Astrocyte (in vitro differentiated cells and primary cell): ENCODE results near the gene CACNA1D. TPM values are rescaled to one million over a fixed set of nuclear protein-coding genes. Genes with fewer than 3 reads are reported as not detected.

Experiments
- DNase-seq: peaks from one replicate; pipeline ENCODE4 v3.0.0-alpha.2; 2010; ENCODE audit warnings: low read depth
- FAIRE-seq: peaks from 2 replicates; lab custom pipeline; 2011; peaks lifted over from hg19 to GRCh38; lab: Jason Lieb, UNC
- H2AFZ ChIP-seq: 2 replicates; pipeline ENCODE4 v1.6.0; 2012; ENCODE audit warnings: low read depth, low read length, inconsistent platforms
- H3K27ac ChIP-seq: 2 replicates; pipeline ENCODE4 v1.5.1; 2011; ENCODE audit warnings: low read depth, low read length, inconsistent platforms
- H3K27me3 ChIP-seq: 2 replicates; pipeline ENCODE4 v1.6.0; 2011; ENCODE audit warnings: low read length, inconsistent platforms; ENCODE audit not compliant: insufficient read depth
- H3K36me3 ChIP-seq: 2 replicates; pipeline ENCODE4 v1.5.1; 2011; ENCODE audit warnings: low read length, inconsistent platforms; ENCODE audit not compliant: insufficient read depth
- H3K4me1 ChIP-seq: 2 replicates; pipeline ENCODE4 v1.5.1; 2011; ENCODE audit warnings: low read length, inconsistent platforms; ENCODE audit not compliant: insufficient read depth
- H3K4me2 ChIP-seq: 2 replicates; pipeline ENCODE4 v1.6.0; 2012; ENCODE audit warnings: low read length, inconsistent platforms
- H3K4me3 ChIP-seq: 2 replicates; pipeline ENCODE4 v1.5.1; 2011; ENCODE audit warnings: low read depth, mild to moderate bottlenecking, low read length, inconsistent platforms; ENCODE audit not compliant: insufficient read depth
- H3K79me2 ChIP-seq: 2 replicates; pipeline ENCODE4 v1.6.0; 2012; ENCODE audit warnings: mild to moderate bottlenecking, low read length, inconsistent platforms; ENCODE audit not compliant: insufficient read depth
- H3K9ac ChIP-seq: 2 replicates; pipeline ENCODE4 v1.6.0; 2012; ENCODE audit warnings: mild to moderate bottlenecking, low read length, inconsistent platforms
- H3K9me3 ChIP-seq: 2 replicates; pipeline ENCODE4 v1.5.1; 2012; ENCODE audit warnings: low read depth, mild to moderate bottlenecking, low read length, inconsistent platforms; ENCODE audit not compliant: insufficient read depth
- H4K20me1 ChIP-seq: 2 replicates; pipeline ENCODE4 v1.6.0; 2012; ENCODE audit warnings: low read length, inconsistent platforms; ENCODE audit not compliant: insufficient read depth
- H3K27ac Mint-ChIP-seq: one replicate; pipeline ENCODE4 v1.8.0; 2021; ENCODE audit warnings: mild to moderate bottlenecking, mixed read lengths; ENCODE audit not compliant: unreplicated experiment
- H3K27me3 Mint-ChIP-seq: one replicate; pipeline ENCODE4 v1.8.0; 2021; ENCODE audit warnings: low read depth, mixed read lengths; ENCODE audit not compliant: unreplicated experiment
- H3K36me3 Mint-ChIP-seq: one replicate; pipeline ENCODE4 v1.8.0; 2021; ENCODE audit warnings: low read depth, mixed read lengths; ENCODE audit not compliant: unreplicated experiment
- H3K4me1 Mint-ChIP-seq: one replicate; pipeline ENCODE4 v1.8.0; 2021; ENCODE audit warnings: low read depth, mixed read lengths; ENCODE audit not compliant: unreplicated experiment
- H3K4me3 Mint-ChIP-seq: one replicate; pipeline ENCODE4 v1.8.0; 2021; ENCODE audit warnings: mild to moderate bottlenecking, moderate library complexity, mixed read lengths; ENCODE audit not compliant: unreplicated experiment
- H3K9me3 Mint-ChIP-seq: one replicate; pipeline ENCODE4 v1.8.0; 2021; ENCODE audit warnings: mild to moderate bottlenecking, mixed read lengths; ENCODE audit not compliant: unreplicated experiment
- CTCF ChIP-seq: IDR thresholded peaks from 2 replicates; pipeline ENCODE4 v1.5.1; 2011; ENCODE audit warnings: low read depth, mild to moderate bottlenecking, inconsistent platforms, low read length, moderate library complexity; ENCODE audit not compliant: insufficient read depth
- EZH2 ChIP-seq: IDR thresholded peaks from 2 replicates; pipeline ENCODE4 v1.6.1; 2012; ENCODE audit warnings: mild to moderate bottlenecking, low read length, inconsistent platforms; ENCODE audit not compliant: insufficient read depth
- total RNA-seq: library from RNA; stranded (reverse); gene quantifications from 2 replicates; pipeline ENCODE4 v1.2.1, GENCODE V29; 2021

Gene CACNA1D
- total RNA-seq, 1 donor from 2014 or later, result 0.41 TPM

DNA sequence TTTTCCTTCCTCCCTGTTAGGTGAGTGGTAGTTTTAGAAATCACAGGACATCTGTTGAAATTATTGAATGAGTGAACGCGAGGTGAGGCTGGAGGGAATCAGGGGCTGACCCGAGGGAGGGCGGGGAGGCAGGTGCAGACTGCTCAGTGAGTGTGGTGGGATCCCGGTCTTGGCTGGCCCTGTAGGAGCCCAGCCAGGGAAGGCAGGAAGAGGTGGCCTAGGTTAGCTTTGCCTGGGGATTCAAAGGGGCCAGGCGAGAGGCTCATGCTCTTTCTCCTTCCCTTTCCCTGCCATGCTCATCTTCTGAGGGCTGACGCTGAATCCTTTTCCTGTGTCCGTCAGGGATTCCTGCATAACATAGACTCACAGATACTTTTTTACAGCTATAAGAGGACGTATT is 15.1 kb downstream of the CACNA1D start:
- Histone ChIP-seq H3K27ac (no peak overlapping the region), H3K4me1 (no peaks in the 10 kb centered on the region), H3K9ac (no peak overlapping the region), H3K36me3 (no peaks in the 10 kb centered on the region), H3K79me2 (no peaks in the 10 kb centered on the region), H3K27me3 (peaks cover 12% of the 10 kb centered on the region), H3K4me3 (no peak overlapping the region), H2AFZ (no peak overlapping the region), H3K4me2 (no peak overlapping the region), H3K9me3 (no peaks in the 10 kb centered on the region), H4K20me1 (no peaks in the 10 kb centered on the region)
- Mint-ChIP-seq H3K27me3 (peaks cover 19% of the 10 kb centered on the region), H3K4me1 (peaks cover 1% of the 10 kb centered on the region), H3K27ac (no peak overlapping the region), H3K36me3 (no peaks in the 10 kb centered on the region), H3K4me3 (no peak overlapping the region), H3K9me3 (no peaks in the 10 kb centered on the region)
- DNase-seq (no peak), FAIRE-seq (no peak)
- TF ChIP-seq CTCF (no peak), EZH2 (no peak)

- H3K9ac ChIP-seq, result no peak overlapping the region
- H3K36me3 ChIP-seq, result no peaks in the 10 kb centered on the region
- Mint-ChIP-seq H3K27me3 (peaks cover 21% of the 10 kb centered on the region), H3K27ac (no peak overlapping the region), H3K36me3 (no peaks in the 10 kb centered on the region), H3K9me3 (peaks cover 3% of the 10 kb centered on the region), H3K4me3 (no peak overlapping the region), H3K4me1 (peaks cover 1% of the 10 kb centered on the region)
- FAIRE-seq (no peak), DNase-seq (no peak)
- no peak overlapping the region for H2AFZ ChIP-seq
- H3K27me3 ChIP-seq, result peaks cover 12% of the 10 kb centered on the region
- no peak overlapping the region for H3K4me2 ChIP-seq
- no peaks in the 10 kb centered on the region for H3K79me2 ChIP-seq
- no peak overlapping the region for H3K4me3 ChIP-seq
- no peak for TF ChIP-seq EZH2
- TF ChIP-seq CTCF, result no peak
- H3K4me1 ChIP-seq, result no peaks in the 10 kb centered on the region
- no peak overlapping the region for H3K27ac ChIP-seq
- no peaks in the 10 kb centered on the region for H3K9me3 ChIP-seq
- H4K20me1 ChIP-seq, result no peaks in the 10 kb centered on the region
Observed at GRCh38 chr3:53510508-53510907, 16.1 kb downstream of the CACNA1D start.

GRCh38 chr3:53511246-53511645 is 16.8 kb downstream of the CACNA1D start:
- Mint-ChIP-seq H3K27me3 (peaks cover 24% of the 10 kb centered on the region), H3K9me3 (peaks cover 3% of the 10 kb centered on the region), H3K27ac (no peak overlapping the region), H3K36me3 (no peaks in the 10 kb centered on the region), H3K4me1 (peaks cover 1% of the 10 kb centered on the region), H3K4me3 (no peak overlapping the region)
- FAIRE-seq (no peak), DNase-seq (no peak)
- H3K4me2 ChIP-seq, result no peak overlapping the region
- no peaks in the 10 kb centered on the region for H3K4me1 ChIP-seq
- H3K27me3 ChIP-seq, result peaks cover 12% of the 10 kb centered on the region
- no peak overlapping the region for H3K27ac ChIP-seq
- H3K9ac ChIP-seq, result no peak overlapping the region
- TF ChIP-seq EZH2, result no peak
- TF ChIP-seq CTCF, result no peak
- H2AFZ ChIP-seq, result no peak overlapping the region
- no peaks in the 10 kb centered on the region for H4K20me1 ChIP-seq
- no peaks in the 10 kb centered on the region for H3K9me3 ChIP-seq
- no peaks in the 10 kb centered on the region for H3K36me3 ChIP-seq
- H3K4me3 ChIP-seq, result no peak overlapping the region
- no peaks in the 10 kb centered on the region for H3K79me2 ChIP-seq
